ENCODE data around the gene CGREF1. TPM values are rescaled to one million over a fixed set of nuclear protein-coding genes. Genes with fewer than 3 reads are reported as not detected.

Gene CGREF1
- total and polyA plus RNA-seq, 2 donors (not counting 1 experiment from before 2014, with no cell fraction given): 1.5 to 2.3 TPM

DNA sequence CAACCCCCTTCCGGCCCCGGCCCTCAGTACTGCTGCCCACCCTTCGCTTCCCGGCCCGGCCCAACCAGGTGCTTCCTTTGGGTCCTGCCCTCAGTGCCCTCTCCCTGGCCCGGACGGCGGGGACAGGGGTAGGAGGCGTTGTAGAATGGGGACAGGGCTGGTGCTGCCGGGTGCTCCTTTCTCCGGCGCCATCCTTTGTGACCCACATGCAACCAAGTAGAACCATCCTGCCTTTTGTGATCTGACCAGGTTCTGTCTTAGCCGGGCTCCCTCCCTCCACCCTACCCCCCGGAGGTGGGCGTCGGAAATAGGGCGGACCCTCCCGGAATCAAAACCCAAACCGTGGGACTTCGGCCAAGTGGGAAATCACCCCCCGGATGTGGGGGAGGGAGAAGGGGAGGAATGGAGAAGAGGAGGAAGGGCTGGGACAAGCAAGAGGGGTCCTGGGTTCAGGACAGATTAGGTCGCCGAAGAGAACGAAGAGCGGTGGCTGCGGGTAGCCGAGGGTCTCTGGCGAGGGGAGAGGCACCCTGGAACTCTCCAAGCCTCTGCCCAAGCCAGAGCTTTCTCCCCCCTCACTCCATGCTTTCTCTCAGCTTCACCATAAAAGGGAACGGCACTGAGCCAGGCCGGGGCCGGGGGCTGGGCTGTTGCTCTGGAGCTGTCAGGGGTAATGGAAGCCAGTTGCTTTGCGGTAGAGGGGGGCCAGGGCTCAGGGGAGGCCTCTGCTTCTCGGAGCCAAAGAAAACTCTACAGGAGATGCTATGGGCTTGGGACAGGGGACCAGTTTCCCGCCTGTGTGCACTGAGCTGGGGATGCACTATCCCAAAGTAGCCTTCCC lies 46.7 kb downstream of the CGREF1 start:
- H3K9ac ChIP-seq (ENCODE audit: insufficient read depth, low read length): peak overlapping the region; percentile 62

DNA sequence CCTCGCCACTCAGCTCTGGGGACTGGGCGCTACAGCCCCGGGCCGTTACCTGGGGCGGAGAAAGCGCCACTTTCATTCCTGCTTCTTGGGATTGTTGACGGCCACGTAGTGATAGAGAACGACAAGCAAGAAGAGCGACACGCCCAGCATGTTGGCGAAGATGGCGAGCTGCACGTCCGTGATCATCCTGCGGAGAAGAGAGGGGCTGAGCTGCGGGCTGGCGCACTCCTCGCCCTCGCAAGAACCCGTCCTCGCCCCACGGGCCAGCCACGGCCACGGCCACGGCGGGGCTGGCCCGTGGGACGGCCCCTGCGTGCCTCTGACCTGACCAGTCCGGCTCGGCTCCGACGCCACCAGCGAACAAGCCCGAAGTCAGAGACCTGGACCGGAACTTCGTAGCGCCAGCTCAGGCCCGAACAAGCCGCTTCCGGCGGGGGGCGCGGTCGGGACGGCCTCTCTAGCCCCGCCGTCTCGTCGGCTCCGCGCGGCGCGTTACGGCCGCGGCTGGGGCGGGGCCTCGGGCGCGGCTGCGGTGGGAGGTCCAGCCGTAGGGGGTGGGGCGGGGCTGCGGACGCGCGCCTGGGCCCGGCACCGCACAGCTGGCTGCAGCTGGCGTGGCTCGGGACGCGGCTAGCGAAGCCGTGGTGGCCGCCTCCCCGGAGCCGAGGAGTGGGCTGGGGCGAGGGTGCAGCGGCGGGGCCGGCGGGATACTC lies 47.5 kb downstream of the CGREF1 start, which contains the start of gene OST4:
TSS of gene OST4 (minus strand) at position 378 of the 713 bp plus-strand sequence.
- TF ChIP-seq, protein P1, sequence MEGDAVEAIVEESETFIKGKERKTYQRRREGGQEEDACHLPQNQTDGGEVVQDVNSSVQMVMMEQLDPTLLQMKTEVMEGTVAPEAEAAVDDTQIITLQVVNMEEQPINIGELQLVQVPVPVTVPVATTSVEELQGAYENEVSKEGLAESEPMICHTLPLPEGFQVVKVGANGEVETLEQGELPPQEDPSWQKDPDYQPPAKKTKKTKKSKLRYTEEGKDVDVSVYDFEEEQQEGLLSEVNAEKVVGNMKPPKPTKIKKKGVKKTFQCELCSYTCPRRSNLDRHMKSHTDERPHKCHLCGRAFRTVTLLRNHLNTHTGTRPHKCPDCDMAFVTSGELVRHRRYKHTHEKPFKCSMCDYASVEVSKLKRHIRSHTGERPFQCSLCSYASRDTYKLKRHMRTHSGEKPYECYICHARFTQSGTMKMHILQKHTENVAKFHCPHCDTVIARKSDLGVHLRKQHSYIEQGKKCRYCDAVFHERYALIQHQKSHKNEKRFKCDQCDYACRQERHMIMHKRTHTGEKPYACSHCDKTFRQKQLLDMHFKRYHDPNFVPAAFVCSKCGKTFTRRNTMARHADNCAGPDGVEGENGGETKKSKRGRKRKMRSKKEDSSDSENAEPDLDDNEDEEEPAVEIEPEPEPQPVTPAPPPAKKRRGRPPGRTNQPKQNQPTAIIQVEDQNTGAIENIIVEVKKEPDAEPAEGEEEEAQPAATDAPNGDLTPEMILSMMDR (conservative IDR thresholded peaks at IDR 0.05 in 1 of 2, IDR thresholded peaks at IDR 0.05 in 1 of 2; ENCODE audit: low read depth in 1 of 2, low read length in 2 of 2): no peak
- no peak for TF ChIP-seq EZH2 (IDR thresholded peaks at IDR 0.05; ENCODE audit: low read length, missing control alignments)
- Histone ChIP-seq H3K79me2 (ENCODE audit: control insufficient read depth, insufficient read depth, low read length) (peaks cover 40% of the 10 kb centered on the region), H3K9me3 (ENCODE audit: control insufficient read depth, insufficient read depth, low read depth, low read length) (no peaks in the 10 kb centered on the region), H4K20me1 (ENCODE audit: control insufficient read depth, extremely low read depth, insufficient read depth, low read length) (no peaks in the 10 kb centered on the region), H3K27ac (ENCODE audit: insufficient read depth, low read length) (peak within 1 kb of the TSS; percentile 87), H2AFZ (ENCODE audit: low read length) (peak within 1 kb of the TSS; percentile 57), H3K4me1 (ENCODE audit: control insufficient read depth, extremely low read depth, insufficient read depth, low read length) (peaks cover 22% of the 10 kb centered on the region), H3K36me3 (ENCODE audit: control insufficient read depth, insufficient read depth, low read length) (peaks cover 11% of the 10 kb centered on the region), H3K4me3 (replicated peaks in 1 of 4; ENCODE audit: control extremely low read depth in 1 of 4, insufficient read depth in 1 of 4, low read depth in 3 of 4, low read length in 4 of 4) (peak within 1 kb of the TSS; percentile 79 to 100 (median 96)), H3K4me2 (ENCODE audit: extremely low read depth, insufficient read depth, low read length) (peak within 1 kb of the TSS; percentile 93), H3K27me3 (ENCODE audit: control insufficient read depth, insufficient read depth, low read length) (no peaks in the 10 kb centered on the region), H3K9ac (ENCODE audit: insufficient read depth, low read length) (peak within 1 kb of the TSS; percentile 80)
- DNase-seq (ENCODE audit: low read depth in 2 of 2): peak; percentile 92 to 93

More for the DNA sequence above, 46.7 kb downstream of the CGREF1 start:
- H3K4me3 ChIP-seq (replicated peaks in 1 of 4; ENCODE audit: control extremely low read depth in 1 of 4, insufficient read depth in 1 of 4, low read depth in 3 of 4, low read length in 4 of 4): peak overlapping the region; percentile 39 to 70 (median 55)
- no peaks in the 10 kb centered on the region for H4K20me1 ChIP-seq (ENCODE audit: control insufficient read depth, extremely low read depth, insufficient read depth, low read length)
- peak overlapping the region; percentile 6 for H2AFZ ChIP-seq (ENCODE audit: low read length)
- H3K9me3 ChIP-seq (ENCODE audit: control insufficient read depth, insufficient read depth, low read depth, low read length): no peaks in the 10 kb centered on the region
- H3K27ac ChIP-seq (ENCODE audit: insufficient read depth, low read length): peak overlapping the region; percentile 79
- H3K36me3 ChIP-seq (ENCODE audit: control insufficient read depth, insufficient read depth, low read length): peaks cover 10% of the 10 kb centered on the region
- H3K4me2 ChIP-seq (ENCODE audit: extremely low read depth, insufficient read depth, low read length): peak overlapping the region; percentile 93
- H3K4me1 ChIP-seq (ENCODE audit: control insufficient read depth, extremely low read depth, insufficient read depth, low read length): peaks cover 25% of the 10 kb centered on the region
- peaks cover 40% of the 10 kb centered on the region for H3K79me2 ChIP-seq (ENCODE audit: control insufficient read depth, insufficient read depth, low read length)
- no peak for TF ChIP-seq EZH2 (IDR thresholded peaks at IDR 0.05; ENCODE audit: low read length, missing control alignments)
- TF ChIP-seq, protein P1 (conservative IDR thresholded peaks at IDR 0.05 in 1 of 2, IDR thresholded peaks at IDR 0.05 in 1 of 2; ENCODE audit: low read depth in 1 of 2, low read length in 2 of 2): no peak
- DNase-seq (ENCODE audit: low read depth in 2 of 2): peak; percentile 81 to 90
- no peaks in the 10 kb centered on the region for H3K27me3 ChIP-seq (ENCODE audit: control insufficient read depth, insufficient read depth, low read length)
